ENCODE data around the gene PRKCZ. TPM values are rescaled to one million over a fixed set of nuclear protein-coding genes. Genes with fewer than 3 reads are reported as not detected.

Gene PRKCZ
- total and polyA plus RNA-seq, 9 donors: 3.4 to 16.1 (median 5.8) TPM

GRCh38 chr1:2065699-2066098 is 15.5 kb downstream of the PRKCZ start:
- H3K27ac ChIP-seq: no peak overlapping the region
- TF ChIP-seq POLR2A (IDR thresholded peaks at IDR 0.05) (no peak), EP300 (IDR thresholded peaks at IDR 0.05) (no peak), CTCF (IDR thresholded peaks at IDR 0.05) (no peak)
- H3K4me1 ChIP-seq (ENCODE audit: insufficient read depth): no peaks in the 10 kb centered on the region
- intact Hi-C loops (cut with DNase I): no loop called here
- H3K9me3 ChIP-seq: no peaks in the 10 kb centered on the region
- H3K4me3 ChIP-seq: no peak overlapping the region
- DNase-seq: no peak
- H3K36me3 ChIP-seq: no peaks in the 10 kb centered on the region
- no peaks in the 10 kb centered on the region for H3K27me3 ChIP-seq
- WGBS, 3 donors: 87 to 92% (median 88%) methylated on average over 4 of the region's 4 CpGs

GRCh38 chr1:2067393-2067792 is 17.2 kb downstream of the PRKCZ start:
- no peak for DNase-seq
- no peaks in the 10 kb centered on the region for H3K4me1 ChIP-seq (ENCODE audit: insufficient read depth)
- 90 to 93% (median 91%) methylated on average over 21 of the region's 21 CpGs for WGBS, 3 donors
- TF ChIP-seq EP300 (IDR thresholded peaks at IDR 0.05) (no peak), POLR2A (IDR thresholded peaks at IDR 0.05) (no peak), CTCF (IDR thresholded peaks at IDR 0.05) (no peak)
- no peaks in the 10 kb centered on the region for H3K9me3 ChIP-seq
- H3K36me3 ChIP-seq: no peaks in the 10 kb centered on the region
- intact Hi-C loops (cut with DNase I): no loop called here
- no peaks in the 10 kb centered on the region for H3K27me3 ChIP-seq
- no peak overlapping the region for H3K27ac ChIP-seq
- no peak overlapping the region for H3K4me3 ChIP-seq

- H3K4me3 ChIP-seq: no peak overlapping the region
- H3K4me1 ChIP-seq (ENCODE audit: insufficient read depth): no peaks in the 10 kb centered on the region
- H3K27ac ChIP-seq: no peak overlapping the region
- DNase-seq: no peak
- intact Hi-C loops (cut with DNase I): no loop called here
- no peaks in the 10 kb centered on the region for H3K9me3 ChIP-seq
- H3K36me3 ChIP-seq: no peaks in the 10 kb centered on the region
- TF ChIP-seq POLR2A (IDR thresholded peaks at IDR 0.05) (no peak), EP300 (IDR thresholded peaks at IDR 0.05) (no peak), CTCF (IDR thresholded peaks at IDR 0.05) (no peak)
- whole genome bisulfite sequencing, 3 donors: 75 to 78% (median 77%) methylated on average over 12 to 17 of the region's 17 CpGs
- H3K27me3 ChIP-seq: no peaks in the 10 kb centered on the region
Observed at GRCh38 chr1:2067981-2068380, 17.8 kb downstream of the PRKCZ start.

GRCh38 chr1:2068951-2069350 is 18.7 kb downstream of the PRKCZ start:
- 91% methylated on average over 19 of the region's 19 CpGs for WGBS, 3 donors
- Histone ChIP-seq H3K27ac (no peak overlapping the region), H3K4me1 (ENCODE audit: insufficient read depth) (no peaks in the 10 kb centered on the region), H3K9me3 (no peaks in the 10 kb centered on the region), H3K27me3 (no peaks in the 10 kb centered on the region), H3K36me3 (no peaks in the 10 kb centered on the region), H3K4me3 (no peak overlapping the region)
- DNase-seq: no peak
- intact Hi-C loops (cut with DNase I): no loop called here
- TF ChIP-seq POLR2A (IDR thresholded peaks at IDR 0.05) (no peak), EP300 (IDR thresholded peaks at IDR 0.05) (no peak)

- Histone ChIP-seq H3K27ac (no peak overlapping the region), H3K4me1 (ENCODE audit: insufficient read depth) (no peaks in the 10 kb centered on the region), H3K4me3 (no peak overlapping the region), H3K27me3 (no peaks in the 10 kb centered on the region), H3K9me3 (no peaks in the 10 kb centered on the region), H3K36me3 (no peaks in the 10 kb centered on the region)
- no peak for DNase-seq
- intact Hi-C loops (cut with DNase I): no loop called here
- WGBS, 3 donors: 85 to 91% (median 86%) methylated on average over 9 to 11 of the region's 11 CpGs
- TF ChIP-seq EP300 (IDR thresholded peaks at IDR 0.05) (no peak), POLR2A (IDR thresholded peaks at IDR 0.05) (no peak), CTCF (IDR thresholded peaks at IDR 0.05) (no peak)
Observed at GRCh38 chr1:2070016-2070415, 19.8 kb downstream of the PRKCZ start.
